Cardiac muscle cell (in vitro differentiated cells and primary cell): ENCODE results near the gene F3. TPM values are rescaled to one million over a fixed set of nuclear protein-coding genes. Genes with fewer than 3 reads are reported as not detected.

Source experiments
- DNase-seq, 2 donors: peaks; one replicate each; pipeline versions ENCODE4 v3.0.0 to v3.0.0-alpha.2; 2010 to 2017; ENCODE audit warnings: low read depth in 1 of 2, low spot score in 1 of 2
- H3K27ac ChIP-seq: fragments of 200-600 bp; sonication (generic); 2 replicates; pipeline ENCODE4 v1.5.1; 2016
- H3K27me3 ChIP-seq: fragments of 200-600 bp; sonication (generic); 2 replicates; pipeline ENCODE4 v1.6.0; 2016; ENCODE audit warnings: control low read depth
- H3K36me3 ChIP-seq: fragments of 200-600 bp; sonication (generic); 2 replicates; pipeline ENCODE4 v1.5.1; 2016; ENCODE audit warnings: control low read depth
- H3K4me1 ChIP-seq: fragments of 200-600 bp; sonication (generic); 2 replicates; pipeline ENCODE4 v1.8.1; 2017; ENCODE audit warnings: low read depth, mild to moderate bottlenecking, mixed run types
- H3K4me3 ChIP-seq: fragments of 200-600 bp; sonication (generic); 2 replicates; pipeline ENCODE4 v1.5.1; 2016; ENCODE audit warnings: mild to moderate bottlenecking
- H3K9me3 ChIP-seq: fragments of 200-600 bp; sonication (generic); 2 replicates; pipeline ENCODE4 v1.5.1; 2017; ENCODE audit warnings: low read depth, mild to moderate bottlenecking, control low read depth
- CTCF ChIP-seq: IDR thresholded peaks from 2 replicates; pipeline ENCODE4 v1.5.1; 2012; ENCODE audit warnings: low read depth, mild to moderate bottlenecking, low read length
- polyA plus RNA-seq: library from polyadenylated mRNA; unstranded; fragments of >200 nt; fragmentation: Nextera tagmentation; extraction: Ambion mirVana; gene quantifications from 2 replicates; pipeline ENCODE4 v1.2.1, GENCODE V29; 2016
- total RNA-seq: library from RNA; depleted of rRNA; stranded (reverse); fragments of >200 nt; gene quantifications from 2 replicates; pipeline ENCODE4 v1.2.3, GENCODE V29; 2016

Gene F3
- total and polyA plus RNA-seq, 2 experiments from 2014 or later = 0.81 to 1.6 TPM

DNA sequence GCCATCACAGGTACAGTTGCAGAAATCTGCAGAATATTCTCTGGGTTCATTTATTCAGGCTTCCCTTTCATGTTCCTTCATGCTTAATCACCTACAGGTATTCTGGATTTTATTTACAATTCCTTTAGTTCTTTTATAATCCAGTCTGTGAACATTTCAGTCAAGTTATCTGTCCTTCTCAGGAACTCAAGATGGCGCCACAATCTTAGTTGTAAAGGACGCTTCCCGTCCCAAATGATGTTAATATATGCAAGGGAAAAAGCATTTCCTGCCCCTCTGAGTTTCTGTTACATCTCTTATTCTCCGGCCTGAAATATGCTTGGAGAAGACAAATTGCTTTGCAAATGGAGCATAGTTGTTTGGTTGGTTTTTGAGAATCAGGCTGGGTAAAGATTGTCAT lies 19.3 kb downstream of the F3 start:
- Histone ChIP-seq H3K4me1 (no peaks in the 10 kb centered on the region), H3K9me3 (no peaks in the 10 kb centered on the region), H3K36me3 (peaks cover 6% of the 10 kb centered on the region), H3K27me3 (no peaks in the 10 kb centered on the region), H3K27ac (no peak overlapping the region), H3K4me3 (no peak overlapping the region)
- peak; percentile 51 to 79 for DNase-seq
- TF ChIP-seq CTCF = peak; percentile 52

- Histone ChIP-seq H3K36me3 (peaks cover 9% of the 10 kb centered on the region), H3K4me3 (no peak overlapping the region), H3K27me3 (no peaks in the 10 kb centered on the region), H3K9me3 (no peaks in the 10 kb centered on the region), H3K27ac (no peak overlapping the region), H3K4me1 (no peaks in the 10 kb centered on the region)
- TF ChIP-seq CTCF = no peak
- no peak for DNase-seq
Measured at GRCh38 chr1:94519351-94519750, 22.2 kb downstream of the F3 start.

DNA sequence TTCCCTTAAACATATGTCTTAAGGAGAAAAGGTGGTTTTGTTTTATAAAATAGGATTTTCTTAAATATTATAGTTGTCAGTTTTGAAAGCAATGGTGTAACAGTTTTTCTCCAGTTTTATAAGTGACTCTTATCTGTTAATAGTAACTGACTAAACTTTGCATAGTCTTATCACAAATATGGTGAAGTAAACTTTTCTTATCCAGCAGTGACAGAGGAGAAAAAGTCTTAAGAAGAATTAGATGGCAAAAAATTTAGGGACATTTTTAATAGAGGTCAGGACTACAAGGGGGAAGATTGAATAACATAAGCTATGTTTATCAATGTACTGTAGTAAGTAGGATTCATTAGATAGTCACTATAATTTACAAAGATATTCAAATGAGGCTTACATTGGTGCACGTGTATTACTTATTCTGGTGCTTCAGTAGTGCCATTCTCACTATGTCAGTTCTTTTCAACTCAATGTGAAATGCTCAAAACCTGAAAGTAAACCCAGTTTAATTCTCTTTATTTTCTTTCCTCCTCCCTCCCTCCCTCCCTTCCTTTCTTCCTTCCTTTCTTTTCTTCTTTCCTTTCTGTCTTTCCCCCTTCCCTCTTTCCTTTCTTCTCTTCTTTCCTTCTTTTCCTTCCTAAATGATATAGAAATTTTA lies 26.1 kb downstream of the F3 start:
- no peak for TF ChIP-seq CTCF
- Histone ChIP-seq H3K4me3 (no peak overlapping the region), H3K4me1 (no peaks in the 10 kb centered on the region), H3K27me3 (no peaks in the 10 kb centered on the region), H3K9me3 (no peaks in the 10 kb centered on the region), H3K36me3 (peaks cover 9% of the 10 kb centered on the region), H3K27ac (no peak overlapping the region)
- no peak for DNase-seq

GRCh38 chr1:94514095-94514727 lies 27.3 kb downstream of the F3 start:
- no peaks in the 10 kb centered on the region for H3K4me1 ChIP-seq
- peak; percentile 77 for TF ChIP-seq CTCF
- peak; percentile 45 to 65 for DNase-seq

DNA sequence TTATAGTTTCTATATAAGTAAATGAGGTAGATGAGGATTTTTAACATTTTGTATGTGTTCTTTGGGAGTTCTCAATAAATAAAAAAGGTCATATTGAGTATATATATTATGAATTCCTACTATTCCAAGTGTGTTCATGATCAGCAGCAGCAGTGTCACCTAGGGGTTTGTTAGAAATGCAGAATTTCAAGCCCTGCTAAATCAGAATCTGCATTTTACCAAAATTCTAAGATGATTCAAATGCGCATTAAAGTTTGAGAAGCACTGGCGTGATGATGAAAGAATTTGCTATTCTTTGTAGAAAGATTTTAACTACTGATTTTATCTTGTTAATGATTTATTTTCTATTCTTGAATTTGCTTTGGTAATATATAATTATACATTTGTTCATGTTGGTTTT lies 28.7 kb downstream of the F3 start:
- H3K4me1 ChIP-seq = no peaks in the 10 kb centered on the region
- TF ChIP-seq CTCF = no peak
- no peak overlapping the region for H3K27ac ChIP-seq
- peaks cover 8% of the 10 kb centered on the region for H3K36me3 ChIP-seq
- H3K27me3 ChIP-seq = no peaks in the 10 kb centered on the region
- H3K9me3 ChIP-seq = no peaks in the 10 kb centered on the region
- H3K4me3 ChIP-seq = no peak overlapping the region
- DNase-seq = no peak

More at GRCh38 chr1:94514095-94514727, 27.3 kb downstream of the F3 start:
- no peaks in the 10 kb centered on the region for H3K27me3 ChIP-seq
- no peak overlapping the region for H3K4me3 ChIP-seq
- no peak overlapping the region for H3K27ac ChIP-seq
- no peaks in the 10 kb centered on the region for H3K9me3 ChIP-seq
- peaks cover 9% of the 10 kb centered on the region for H3K36me3 ChIP-seq
